CD4-positive, alpha-beta memory T cell (primary cell): ENCODE data around the gene VRTN. TPM values are rescaled to one million over a fixed set of nuclear protein-coding genes. Genes with fewer than 3 reads are reported as not detected.

ENCODE experiments used
- CTCF ChIA-PET: fragments of 350-600 bp; sonication (Branson Sonifier 250); formaldehyde crosslinking; loops from one replicate; lab custom pipeline; 2021; ENCODE audit warnings: inconsistent platforms; ENCODE audit not compliant: partially characterized antibody; lab: Charles Lee
- POLR2A ChIA-PET: fragments of 350-600 bp; sonication (Branson Sonifier 250); formaldehyde crosslinking; loops from one replicate; lab custom pipeline; 2021; ENCODE audit not compliant: partially characterized antibody; lab: Charles Lee
- DNase-seq, 5 donors: peaks; one replicate each; pipeline versions ENCODE4 v3.0.0 to v3.0.0-alpha.2; 2020 to 2022; ENCODE audit warnings: mixed read lengths in 1 of 5
- H3K27ac ChIP-seq: one replicate; pipeline ENCODE4 v1.7.0; 2013; ENCODE audit warnings: low read depth, low read length
- H3K27me3 ChIP-seq: 2 replicates; pipeline ENCODE4 v1.7.0; 2013; ENCODE audit warnings: mild to moderate bottlenecking, low read length, moderate library complexity; ENCODE audit not compliant: insufficient read depth
- H3K36me3 ChIP-seq: 2 replicates; pipeline ENCODE4 v1.7.0; 2013; ENCODE audit warnings: mild to moderate bottlenecking, low read length, moderate library complexity; ENCODE audit not compliant: insufficient read depth
- H3K4me1 ChIP-seq: 2 replicates; pipeline ENCODE4 v1.7.0; 2013; ENCODE audit warnings: mild to moderate bottlenecking, low read length, moderate library complexity; ENCODE audit not compliant: insufficient read depth
- H3K4me3 ChIP-seq, 2 donors: one replicate each; pipeline ENCODE4 v1.7.0; 2013; ENCODE audit warnings: low read length in 2 of 2, mild to moderate bottlenecking in 1 of 2
- H3K9me3 ChIP-seq, 2 donors: one replicate each; pipeline ENCODE4 v1.7.0; 2013; ENCODE audit warnings: low read length in 2 of 2, control low read depth in 1 of 2; ENCODE audit not compliant: control insufficient read depth in 1 of 2
- H3K27ac Mint-ChIP-seq, 7 donors: one replicate each; pipeline ENCODE4 v1.8.0; 2020 to 2021; ENCODE audit warnings: mixed read lengths in 7 of 7, mild to moderate bottlenecking in 6 of 7, inconsistent platforms in 3 of 7, moderate library complexity in 3 of 7
- H3K27me3 Mint-ChIP-seq, 2 donors: one replicate each; pipeline ENCODE4 v1.8.0; 2020 to 2021; ENCODE audit warnings: mixed read lengths in 2 of 2
- H3K36me3 Mint-ChIP-seq, 2 donors: one replicate each; pipeline ENCODE4 v1.8.0; 2020 to 2021; ENCODE audit warnings: mixed read lengths in 2 of 2, inconsistent platforms in 1 of 2, mild to moderate bottlenecking in 1 of 2
- H3K4me1 Mint-ChIP-seq, 4 donors: one replicate each; pipeline ENCODE4 v1.8.0; 2020 to 2021; ENCODE audit warnings: mixed read lengths in 4 of 4, mild to moderate bottlenecking in 1 of 4
- H3K4me3 Mint-ChIP-seq, 8 donors: one replicate each; pipeline ENCODE4 v1.8.0; 2020 to 2021; ENCODE audit warnings: mixed read lengths in 8 of 8, mild to moderate bottlenecking in 7 of 8, moderate library complexity in 6 of 8, inconsistent platforms in 3 of 8
- H3K9me3 Mint-ChIP-seq, 8 donors: one replicate each; pipeline ENCODE4 v1.8.0; 2020 to 2021; ENCODE audit warnings: mixed read lengths in 8 of 8, mild to moderate bottlenecking in 5 of 8, inconsistent platforms in 3 of 8, moderate library complexity in 1 of 8
- intact Hi-C: fragments of 100-400 bp; cut with micrococcal nuclease; formaldehyde crosslinking; loops from one replicate; pipeline ENCODE4 v1.15.1; 2023
- polyA plus RNA-seq, 2 donors: library from polyadenylated mRNA; unstranded; fragments of 300-500 nt; fragmentation: Illumina TruSeq; gene quantifications; one replicate each; pipeline ENCODE4 v1.2.3, GENCODE V29; 2021
- total RNA-seq, 2 experiments: library from RNA; stranded (reverse); gene quantifications; one replicate each; pipeline ENCODE4 v1.2.3, GENCODE V29; 2021

The VRTN gene
- total and polyA plus RNA-seq, 4 experiments from 2014 or later = not detected

- H3K9me3 Mint-ChIP-seq = no peaks in the 10 kb centered on the region
- POLR2A ChIA-PET = no interaction called here
- no peaks in the 10 kb centered on the region for H3K36me3 Mint-ChIP-seq
- Histone ChIP-seq H3K4me3 (no peak overlapping the region), H3K9me3 (no peaks in the 10 kb centered on the region), H3K27me3 (no peaks in the 10 kb centered on the region), H3K4me1 (peaks cover 24% of the 10 kb centered on the region), H3K27ac (no peak overlapping the region), H3K36me3 (no peaks in the 10 kb centered on the region)
- no peak overlapping the region for H3K27ac Mint-ChIP-seq
- no peak for DNase-seq
- intact Hi-C loops = no loop called here
- peaks cover 2 to 5% of the 10 kb centered on the region in 2 donors for H3K27me3 Mint-ChIP-seq
- CTCF ChIA-PET = no interaction called here
- peaks cover 12 to 22% (median 17%) of the 10 kb centered on the region in 4 donors for H3K4me1 Mint-ChIP-seq
- H3K4me3 Mint-ChIP-seq = no peak overlapping the region
Measured at GRCh38 chr14:74405663-74406062, 57.4 kb downstream of the VRTN start.

- H3K9me3 Mint-ChIP-seq = no peaks in the 10 kb centered on the region
- POLR2A ChIA-PET = no interaction called here
- no peaks in the 10 kb centered on the region for H3K36me3 ChIP-seq
- H3K27me3 ChIP-seq = no peaks in the 10 kb centered on the region
- H3K27ac Mint-ChIP-seq = no peak overlapping the region
- no peak for DNase-seq
- peaks cover 9% of the 10 kb centered on the region for H3K4me1 ChIP-seq
- no peak overlapping the region for H3K4me3 Mint-ChIP-seq
- intact Hi-C loops = no loop called here
- peaks cover 2 to 9% of the 10 kb centered on the region in 2 donors for H3K27me3 Mint-ChIP-seq
- peaks cover 2 to 6% (median 4%) of the 10 kb centered on the region in 4 donors for H3K4me1 Mint-ChIP-seq
- no peaks in the 10 kb centered on the region for H3K9me3 ChIP-seq
- no peaks in the 10 kb centered on the region for H3K36me3 Mint-ChIP-seq
- no peak overlapping the region for H3K27ac ChIP-seq
- H3K4me3 ChIP-seq = no peak overlapping the region
- CTCF ChIA-PET = no interaction called here
Measured at GRCh38 chr14:74407021-74407800, 58.9 kb downstream of the VRTN start.

- H3K4me3 ChIP-seq = no peak overlapping the region
- intact Hi-C loops = no loop called here
- H3K27ac ChIP-seq = no peak overlapping the region
- no peak for DNase-seq
- H3K9me3 ChIP-seq = no peaks in the 10 kb centered on the region
- H3K4me1 ChIP-seq = peaks cover 3% of the 10 kb centered on the region
- POLR2A ChIA-PET = no interaction called here
- Mint-ChIP-seq H3K36me3 (no peaks in the 10 kb centered on the region), H3K27ac (no peak overlapping the region), H3K27me3 (peaks cover 2 to 9% of the 10 kb centered on the region in 2 donors), H3K9me3 (no peaks in the 10 kb centered on the region), H3K4me1 (peaks cover 1 to 3% (median 2%) of the 10 kb centered on the region in 4 donors), H3K4me3 (no peak overlapping the region)
- no peaks in the 10 kb centered on the region for H3K36me3 ChIP-seq
- CTCF ChIA-PET = no interaction called here
- no peaks in the 10 kb centered on the region for H3K27me3 ChIP-seq
Measured at GRCh38 chr14:74407801-74408154, 59.5 kb downstream of the VRTN start.

GRCh38 chr14:74408870-74409269 is 60.6 kb downstream of the VRTN start:
- peaks cover 3% of the 10 kb centered on the region for H3K27me3 ChIP-seq
- H3K9me3 Mint-ChIP-seq = no peaks in the 10 kb centered on the region
- no peak overlapping the region for H3K27ac ChIP-seq
- POLR2A ChIA-PET = no interaction called here
- DNase-seq = no peak
- peaks cover 3 to 11% of the 10 kb centered on the region in 2 donors for H3K27me3 Mint-ChIP-seq
- CTCF ChIA-PET = no interaction called here
- no peaks in the 10 kb centered on the region for H3K4me1 ChIP-seq
- intact Hi-C loops = no loop called here
- H3K27ac Mint-ChIP-seq = no peak overlapping the region
- H3K4me3 ChIP-seq = no peak overlapping the region
- no peaks in the 10 kb centered on the region for H3K36me3 Mint-ChIP-seq
- no peak overlapping the region for H3K4me3 Mint-ChIP-seq
- H3K36me3 ChIP-seq = no peaks in the 10 kb centered on the region
- H3K4me1 Mint-ChIP-seq = peaks cover 0 to 1% (median 0%) of the 10 kb centered on the region in 4 donors
- H3K9me3 ChIP-seq = no peaks in the 10 kb centered on the region

GRCh38 chr14:74409441-74409840 is 61.2 kb downstream of the VRTN start:
- H3K27ac Mint-ChIP-seq = no peak overlapping the region
- no peak for DNase-seq
- Histone ChIP-seq H3K4me1 (no peaks in the 10 kb centered on the region), H3K27ac (no peak overlapping the region), H3K27me3 (peaks cover 3% of the 10 kb centered on the region), H3K36me3 (no peaks in the 10 kb centered on the region), H3K9me3 (no peaks in the 10 kb centered on the region), H3K4me3 (no peak overlapping the region)
- H3K36me3 Mint-ChIP-seq = no peaks in the 10 kb centered on the region
- no peak overlapping the region for H3K4me3 Mint-ChIP-seq
- ChIA-PET CTCF (no interaction called here), POLR2A (no interaction called here)
- intact Hi-C loops = no loop called here
- H3K27me3 Mint-ChIP-seq = peaks cover 4 to 14% of the 10 kb centered on the region in 2 donors
- no peaks in the 10 kb centered on the region for H3K4me1 Mint-ChIP-seq
- H3K9me3 Mint-ChIP-seq = no peaks in the 10 kb centered on the region

Other genes starting within 250 kb of the VRTN start
- not detected for gene VSX2, start 109.0 kb upstream of the VRTN start, total RNA-seq
- gene VSX2, start 109.0 kb upstream of the VRTN start, polyA plus RNA-seq = not detected
- gene ABCD4, start 45.5 kb upstream of the VRTN start, total RNA-seq = 100 to 1,000 TPM in 1 of 2 experiments, 10 to 100 TPM in 1; 98.3 to 102 TPM
- gene ABCD4, start 45.5 kb upstream of the VRTN start, polyA plus RNA-seq = 10 to 100 TPM; 24.8 to 27.9 TPM
- not detected for gene SYNDIG1L, start 77.7 kb downstream of the VRTN start, total RNA-seq
- not detected for gene SYNDIG1L, start 77.7 kb downstream of the VRTN start, polyA plus RNA-seq
- 10 to 100 TPM; 50.9 to 54.2 TPM for gene NPC2, start 144.8 kb downstream of the VRTN start, total RNA-seq
- gene NPC2, start 144.8 kb downstream of the VRTN start, polyA plus RNA-seq = 10 to 100 TPM; 83.4 to 89.9 TPM
- 10 to 100 TPM; 31.3 to 33.1 TPM for gene ISCA2, start 145.3 kb downstream of the VRTN start, total RNA-seq
- 10 to 100 TPM; 61.7 to 83.1 TPM for gene ISCA2, start 145.3 kb downstream of the VRTN start, polyA plus RNA-seq